GM18951 (cell line): ENCODE measurements around the gene TMC1.
"Not testable (repeated sequence)": the region's sequence is repeated elsewhere in the genome, so short reads cannot be mapped to it uniquely, and the experiment has no call there.

Source experiments
- POLR2A ChIP-seq: IDR thresholded peaks from 4 replicates; pipeline ENCODE4 v1.6.1; 2011; ENCODE audit warnings: mild to moderate bottlenecking; ENCODE audit not compliant: insufficient read length, insufficient read depth; ENCODE audit errors: extremely low read depth
- in situ Hi-C: fragments of 300-500 bp; cut with MboI; formaldehyde crosslinking; loops from one replicate; pipeline ENCODE4 v1.12.0; 2022; ENCODE audit warnings: low sequenced_read_pairs, mixed read lengths, inconsistent platforms; ENCODE audit not compliant: unreplicated experiment

The TMC1 gene

GRCh38 chr9:72537011-72537545 lies 15.7 kb downstream of the TMC1 start:
- no peak for TF ChIP-seq POLR2A
- in situ Hi-C loops, result no loop called here

GRCh38 chr9:72537671-72538070 lies 16.3 kb downstream of the TMC1 start:
- in situ Hi-C loops, result no loop called here
- TF ChIP-seq POLR2A, result no peak

- TF ChIP-seq POLR2A, result no peak
- in situ Hi-C loops, result no loop called here
Observed at GRCh38 chr9:72538921-72539702, 17.7 kb downstream of the TMC1 start.

- in situ Hi-C loops, result no loop called here
Observed at GRCh38 chr9:72539824-72540347, 18.5 kb downstream of the TMC1 start.

GRCh38 chr9:72540348-72540873 lies 19.0 kb downstream of the TMC1 start:
- in situ Hi-C loops, result no loop called here
- TF ChIP-seq POLR2A, result no peak

More at GRCh38 chr9:72539824-72540347, 18.5 kb downstream of the TMC1 start:
- TF ChIP-seq POLR2A, result no peak

- in situ Hi-C loops, result not testable (repeated sequence)
Observed at GRCh38 chr9:72542537-72542833, 21.1 kb downstream of the TMC1 start.

GRCh38 chr9:72542917-72543316 lies 21.5 kb downstream of the TMC1 start:
- in situ Hi-C loops, result no loop called here
- TF ChIP-seq POLR2A, result no peak

- in situ Hi-C loops, result no loop called here
- no peak for TF ChIP-seq POLR2A
Observed at GRCh38 chr9:72551306-72551705, 29.9 kb downstream of the TMC1 start.

- no peak for TF ChIP-seq POLR2A
- in situ Hi-C loops, result no loop called here
Observed at GRCh38 chr9:72552356-72552755, 30.9 kb downstream of the TMC1 start.

GRCh38 chr9:72554221-72554641 lies 32.8 kb downstream of the TMC1 start:
- in situ Hi-C loops, result no loop called here
- TF ChIP-seq POLR2A, result no peak

- in situ Hi-C loops, result no loop called here
- no peak for TF ChIP-seq POLR2A
Observed at GRCh38 chr9:72557549-72557948, 36.1 kb downstream of the TMC1 start.

- no peak for TF ChIP-seq POLR2A
- in situ Hi-C loops, result no loop called here
Observed at GRCh38 chr9:72560086-72560485, 38.7 kb downstream of the TMC1 start.

- TF ChIP-seq POLR2A, result no peak
- in situ Hi-C loops, result no loop called here
Observed at GRCh38 chr9:72563806-72564205, 42.4 kb downstream of the TMC1 start.
